ENCODE results near the gene CREB5.

- TF ChIP-seq, protein P1, sequence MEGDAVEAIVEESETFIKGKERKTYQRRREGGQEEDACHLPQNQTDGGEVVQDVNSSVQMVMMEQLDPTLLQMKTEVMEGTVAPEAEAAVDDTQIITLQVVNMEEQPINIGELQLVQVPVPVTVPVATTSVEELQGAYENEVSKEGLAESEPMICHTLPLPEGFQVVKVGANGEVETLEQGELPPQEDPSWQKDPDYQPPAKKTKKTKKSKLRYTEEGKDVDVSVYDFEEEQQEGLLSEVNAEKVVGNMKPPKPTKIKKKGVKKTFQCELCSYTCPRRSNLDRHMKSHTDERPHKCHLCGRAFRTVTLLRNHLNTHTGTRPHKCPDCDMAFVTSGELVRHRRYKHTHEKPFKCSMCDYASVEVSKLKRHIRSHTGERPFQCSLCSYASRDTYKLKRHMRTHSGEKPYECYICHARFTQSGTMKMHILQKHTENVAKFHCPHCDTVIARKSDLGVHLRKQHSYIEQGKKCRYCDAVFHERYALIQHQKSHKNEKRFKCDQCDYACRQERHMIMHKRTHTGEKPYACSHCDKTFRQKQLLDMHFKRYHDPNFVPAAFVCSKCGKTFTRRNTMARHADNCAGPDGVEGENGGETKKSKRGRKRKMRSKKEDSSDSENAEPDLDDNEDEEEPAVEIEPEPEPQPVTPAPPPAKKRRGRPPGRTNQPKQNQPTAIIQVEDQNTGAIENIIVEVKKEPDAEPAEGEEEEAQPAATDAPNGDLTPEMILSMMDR (IDR thresholded peaks at IDR 0.05) = no peak
- TF ChIP-seq EP300 (IDR thresholded peaks at IDR 0.05) (no peak), POLR2A (IDR thresholded peaks at IDR 0.05) (no peak)
Measured at GRCh38 chr7:28529755-28530154, 117.4 kb downstream of the CREB5 start.

All from ovary (tissue), 3 donors.